Fibroblast of mammary gland (primary cell): ENCODE measurements around the gene HK3.

Source experiments
- DNase-seq: peaks from one replicate; pipeline ENCODE4 v3.0.0-alpha.2; 2010; ENCODE audit warnings: low read depth
- H3K4me3 ChIP-seq: 2 replicates; pipeline ENCODE4 v1.5.1; 2011; ENCODE audit warnings: low read depth, mild to moderate bottlenecking, low read length, moderate library complexity; ENCODE audit not compliant: control insufficient read depth
- CTCF ChIP-seq: conservative IDR thresholded peaks from 2 replicates; pipeline ENCODE4 v1.5.1; 2011; ENCODE audit warnings: low read depth, low read length, inconsistent platforms; ENCODE audit not compliant: control insufficient read depth, insufficient read depth

Gene HK3

GRCh38 chr5:176863765-176864098 is 35.4 kb downstream of the HK3 start:
- no peak for DNase-seq
- no peak for TF ChIP-seq CTCF
- H3K4me3 ChIP-seq, result no peak overlapping the region

GRCh38 chr5:176863041-176863764 is 35.9 kb downstream of the HK3 start:
- H3K4me3 ChIP-seq, result no peak overlapping the region
- no peak for TF ChIP-seq CTCF
- no peak for DNase-seq

GRCh38 chr5:176862330-176862995 is 36.7 kb downstream of the HK3 start:
- no peak for TF ChIP-seq CTCF
- H3K4me3 ChIP-seq, result no peak overlapping the region
- DNase-seq, result no peak

GRCh38 chr5:176861276-176861675 is 37.9 kb downstream of the HK3 start:
- no peak for DNase-seq
- H3K4me3 ChIP-seq, result no peak overlapping the region
- no peak for TF ChIP-seq CTCF

GRCh38 chr5:176860381-176860780 is 38.8 kb downstream of the HK3 start:
- DNase-seq, result no peak
- TF ChIP-seq CTCF, result no peak

GRCh38 chr5:176859916-176860315 is 39.2 kb downstream of the HK3 start:
- TF ChIP-seq CTCF, result no peak
- no peak overlapping the region for H3K4me3 ChIP-seq
- DNase-seq, result no peak

More at GRCh38 chr5:176860381-176860780, 38.8 kb downstream of the HK3 start:
- no peak overlapping the region for H3K4me3 ChIP-seq
